ENCODE measurements around the gene MUCL3. TPM values are rescaled to one million over a fixed set of nuclear protein-coding genes. Genes with fewer than 3 reads are reported as not detected.
A peak's percentile ranks its signal among the peaks of the same experiment; 100 is the strongest.
"Not testable (repeated sequence)": the region's sequence is repeated elsewhere in the genome, so short reads cannot be mapped to it uniquely, and the experiment has no call there.

MUCL3 gene
- total and polyA plus RNA-seq, 8 donors: 0.04 to 5.6 (median 0.64) TPM; not detected in 4

DNA sequence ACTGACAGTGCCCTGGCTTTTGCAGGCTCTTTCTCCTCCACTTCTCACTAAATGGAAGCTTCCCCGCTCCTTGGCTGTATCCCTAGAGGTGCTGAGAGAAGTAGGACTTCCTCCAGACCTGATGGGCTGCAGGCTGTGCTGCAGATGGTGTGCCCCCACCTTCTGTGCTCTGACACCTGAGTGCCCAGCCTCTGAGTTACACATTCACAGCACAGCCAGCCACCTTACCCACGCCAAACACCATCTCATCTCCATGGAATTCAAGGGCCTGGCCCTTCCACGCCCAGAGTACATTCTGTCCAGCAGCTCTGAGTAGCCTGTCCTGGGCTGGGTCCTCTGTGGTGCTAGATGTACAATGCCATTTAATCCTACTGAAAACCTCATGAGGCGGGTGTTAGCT lies 14.1 kb upstream of the MUCL3 start:
- TF ChIP-seq, protein P1, sequence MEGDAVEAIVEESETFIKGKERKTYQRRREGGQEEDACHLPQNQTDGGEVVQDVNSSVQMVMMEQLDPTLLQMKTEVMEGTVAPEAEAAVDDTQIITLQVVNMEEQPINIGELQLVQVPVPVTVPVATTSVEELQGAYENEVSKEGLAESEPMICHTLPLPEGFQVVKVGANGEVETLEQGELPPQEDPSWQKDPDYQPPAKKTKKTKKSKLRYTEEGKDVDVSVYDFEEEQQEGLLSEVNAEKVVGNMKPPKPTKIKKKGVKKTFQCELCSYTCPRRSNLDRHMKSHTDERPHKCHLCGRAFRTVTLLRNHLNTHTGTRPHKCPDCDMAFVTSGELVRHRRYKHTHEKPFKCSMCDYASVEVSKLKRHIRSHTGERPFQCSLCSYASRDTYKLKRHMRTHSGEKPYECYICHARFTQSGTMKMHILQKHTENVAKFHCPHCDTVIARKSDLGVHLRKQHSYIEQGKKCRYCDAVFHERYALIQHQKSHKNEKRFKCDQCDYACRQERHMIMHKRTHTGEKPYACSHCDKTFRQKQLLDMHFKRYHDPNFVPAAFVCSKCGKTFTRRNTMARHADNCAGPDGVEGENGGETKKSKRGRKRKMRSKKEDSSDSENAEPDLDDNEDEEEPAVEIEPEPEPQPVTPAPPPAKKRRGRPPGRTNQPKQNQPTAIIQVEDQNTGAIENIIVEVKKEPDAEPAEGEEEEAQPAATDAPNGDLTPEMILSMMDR (IDR thresholded peaks at IDR 0.05): no peak

GRCh38 chr6:30927080-30927479 lies 13.7 kb upstream of the MUCL3 start:
- not testable (repeated sequence) for FAIRE-seq, ATAC-seq, H3K27me3 ChIP-seq, H3K9me3 ChIP-seq, H3K4me1 ChIP-seq, H3K4me3 ChIP-seq, DNase-seq
- WGBS, 2 donors: 89 to 99% methylated on average over 3 of the region's 3 CpGs
- intact Hi-C loops (cut with DNase I): loop anchor here (10.0 kb wide), 3 partner anchors 108 to 158 kb away; no protein-coding TSS in a partner anchor
- Histone ChIP-seq H3K36me3 (peaks cover 0 to 31% (median 0%) of the 10 kb centered on the region in 3 donors), H3K27ac (peak overlapping the region in 3 of 4 donors; percentile 6 to 39 (median 22))

More for the DNA sequence above, 14.1 kb upstream of the MUCL3 start:
- FAIRE-seq (no peak), DNase-seq (peak in 3 of 6 donors; percentile 45 to 68 (median 48)), ATAC-seq (peak; percentile 68 to 90 (median 82))
- Histone ChIP-seq H3K27ac (peak overlapping the region in 3 of 4 donors; percentile 6 to 39 (median 22)), H3K4me3 (no peak overlapping the region), H3K9me3 (no peaks in the 10 kb centered on the region), H3K4me1 (no peaks in the 10 kb centered on the region), H3K36me3 (peaks cover 0 to 36% (median 0%) of the 10 kb centered on the region in 3 donors), H3K27me3 (no peaks in the 10 kb centered on the region)
- intact Hi-C loops (cut with DNase I): loop anchor here (10.0 kb wide), 3 partner anchors 108 to 158 kb away; no protein-coding TSS in a partner anchor
- 78% methylated on average over 4 of the region's 4 CpGs for WGBS, 2 donors

GRCh38 chr6:30928677-30929076 lies 12.1 kb upstream of the MUCL3 start:
- FAIRE-seq: no peak
- H3K9me3 ChIP-seq: no peaks in the 10 kb centered on the region
- intact Hi-C loops (cut with DNase I): loop anchor here (10.0 kb wide), 3 partner anchors 106 to 156 kb away; no protein-coding TSS in a partner anchor
- TF ChIP-seq, protein P1 (IDR thresholded peaks at IDR 0.05): no peak
- DNase-seq: no peak
- WGBS, 2 donors: 96 to 98% methylated on average over 3 of the region's 3 CpGs
- no peaks in the 10 kb centered on the region for H3K27me3 ChIP-seq
- H3K4me3 ChIP-seq: no peak overlapping the region
- peaks cover 0 to 6% (median 0%) of the 10 kb centered on the region in 3 donors for H3K4me1 ChIP-seq
- no peak overlapping the region for H3K27ac ChIP-seq
- ATAC-seq: no peak
- peaks cover 0 to 15% (median 0%) of the 10 kb centered on the region in 3 donors for H3K36me3 ChIP-seq

GRCh38 chr6:30930506-30930905 lies 10.3 kb upstream of the MUCL3 start:
- peaks cover 0 to 6% (median 0%) of the 10 kb centered on the region in 3 donors for H3K4me1 ChIP-seq
- intact Hi-C loops (cut with DNase I): loop anchor here in 1 of 3 donors (10.0 kb wide), 1 partner anchor 134 kb away; no protein-coding TSS in a partner anchor
- 73 to 76% methylated on average over 4 of the region's 4 CpGs for WGBS, 2 donors
- ATAC-seq: no peak
- no peak overlapping the region for H3K4me3 ChIP-seq
- FAIRE-seq: no peak
- no peaks in the 10 kb centered on the region for H3K27me3 ChIP-seq
- TF ChIP-seq, protein P1 (IDR thresholded peaks at IDR 0.05): no peak
- H3K36me3 ChIP-seq: peaks cover 0 to 7% (median 0%) of the 10 kb centered on the region in 3 donors
- no peak overlapping the region for H3K27ac ChIP-seq
- DNase-seq: no peak
- no peaks in the 10 kb centered on the region for H3K9me3 ChIP-seq

DNA sequence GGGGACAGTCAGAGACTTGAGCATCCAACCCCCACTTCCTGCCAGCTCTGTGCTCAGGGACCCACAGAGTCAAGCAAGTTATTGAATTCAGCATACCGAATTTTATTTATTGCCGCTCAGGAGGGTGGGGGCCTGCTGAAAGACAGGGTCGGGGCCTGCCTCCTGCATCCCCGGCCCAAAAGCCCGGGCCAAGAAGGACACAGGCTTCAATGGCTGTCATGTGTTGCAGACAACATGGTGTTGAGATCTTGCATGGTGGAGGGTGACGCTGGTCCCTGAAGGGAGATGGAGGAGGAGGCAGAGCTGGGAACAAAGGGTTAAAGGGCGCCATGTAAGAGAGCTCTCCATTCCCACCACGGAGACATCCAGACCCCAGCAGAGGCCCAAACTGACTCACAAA lies 9.5 kb upstream of the MUCL3 start:
- FAIRE-seq (no peak), DNase-seq (no peak), ATAC-seq (no peak)
- no peak overlapping the region for H3K4me3 ChIP-seq
- no peaks in the 10 kb centered on the region for H3K9me3 ChIP-seq
- no peaks in the 10 kb centered on the region for H3K27me3 ChIP-seq
- TF ChIP-seq, protein P1 (IDR thresholded peaks at IDR 0.05): no peak
- peaks cover 0 to 6% (median 0%) of the 10 kb centered on the region in 3 donors for H3K4me1 ChIP-seq
- no peaks in the 10 kb centered on the region for H3K36me3 ChIP-seq
- intact Hi-C loops (cut with DNase I): loop anchor here in 1 of 3 donors (10.0 kb wide), 1 partner anchor 134 kb away; no protein-coding TSS in a partner anchor
- 61 to 69% methylated on average over 8 of the region's 8 CpGs for WGBS, 2 donors
- H3K27ac ChIP-seq: peak overlapping the region in 2 of 4 donors; percentile 42 to 61
